Measurements from ENCODE around the gene PIGQ.

The PIGQ gene

DNA sequence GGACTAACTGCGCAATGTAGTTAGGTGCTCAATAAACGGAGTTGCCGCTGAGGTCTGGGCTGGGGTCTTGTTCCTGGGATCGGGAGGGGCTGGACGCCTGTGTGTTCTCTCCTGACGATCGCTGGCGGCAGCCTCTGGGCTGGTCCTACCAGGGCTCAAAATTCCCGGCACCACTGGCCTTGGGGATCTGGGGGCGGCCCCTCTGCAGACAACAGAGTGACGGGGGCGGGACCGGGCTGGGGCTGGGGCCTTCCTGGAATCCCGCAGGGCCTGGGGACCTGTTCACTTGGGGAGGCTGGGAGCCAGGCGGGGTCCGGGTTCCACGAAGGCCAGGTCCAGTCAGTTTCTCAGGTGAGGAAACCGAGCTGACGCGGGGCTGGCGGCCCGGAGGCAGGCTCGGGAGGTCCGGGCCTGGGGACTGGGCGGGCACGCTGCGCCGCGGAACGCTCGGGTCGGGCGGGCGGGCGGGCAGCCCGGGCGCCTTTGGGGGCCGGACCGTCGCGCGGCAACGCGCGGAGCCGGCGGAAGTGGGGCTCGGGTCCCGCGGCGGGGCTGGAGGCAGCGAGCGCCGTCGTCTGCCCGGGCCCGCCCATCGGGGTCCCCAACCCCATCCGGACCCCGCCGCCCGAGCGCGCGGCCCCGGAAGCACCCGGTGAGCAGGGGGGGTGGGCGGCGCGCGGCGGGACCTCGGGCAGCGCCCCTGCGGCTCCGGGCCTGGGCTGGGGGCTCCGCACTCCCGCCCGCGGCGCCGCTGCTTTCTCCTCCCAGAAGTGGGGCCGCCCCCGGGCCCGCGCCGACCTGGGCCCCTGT lies at the start of gene PIGQ:
Gene PIGQ, plus strand, starts transcription at position 524 of the 810 bp plus-strand sequence. CDS start 4,107 bp downstream, outside the sequence.
- peak; percentile 40 to 63 for DNase-seq (ENCODE audit: low read depth in 2 of 2)

- DNase-seq (ENCODE audit: low read depth in 2 of 2): no peak
Measured at GRCh38 chr16:520847-521246, 48.9 kb upstream of the PIGQ start.

- DNase-seq (ENCODE audit: low read depth in 2 of 2): no peak
Measured at GRCh38 chr16:521381-522210, 48.2 kb upstream of the PIGQ start.

DNA sequence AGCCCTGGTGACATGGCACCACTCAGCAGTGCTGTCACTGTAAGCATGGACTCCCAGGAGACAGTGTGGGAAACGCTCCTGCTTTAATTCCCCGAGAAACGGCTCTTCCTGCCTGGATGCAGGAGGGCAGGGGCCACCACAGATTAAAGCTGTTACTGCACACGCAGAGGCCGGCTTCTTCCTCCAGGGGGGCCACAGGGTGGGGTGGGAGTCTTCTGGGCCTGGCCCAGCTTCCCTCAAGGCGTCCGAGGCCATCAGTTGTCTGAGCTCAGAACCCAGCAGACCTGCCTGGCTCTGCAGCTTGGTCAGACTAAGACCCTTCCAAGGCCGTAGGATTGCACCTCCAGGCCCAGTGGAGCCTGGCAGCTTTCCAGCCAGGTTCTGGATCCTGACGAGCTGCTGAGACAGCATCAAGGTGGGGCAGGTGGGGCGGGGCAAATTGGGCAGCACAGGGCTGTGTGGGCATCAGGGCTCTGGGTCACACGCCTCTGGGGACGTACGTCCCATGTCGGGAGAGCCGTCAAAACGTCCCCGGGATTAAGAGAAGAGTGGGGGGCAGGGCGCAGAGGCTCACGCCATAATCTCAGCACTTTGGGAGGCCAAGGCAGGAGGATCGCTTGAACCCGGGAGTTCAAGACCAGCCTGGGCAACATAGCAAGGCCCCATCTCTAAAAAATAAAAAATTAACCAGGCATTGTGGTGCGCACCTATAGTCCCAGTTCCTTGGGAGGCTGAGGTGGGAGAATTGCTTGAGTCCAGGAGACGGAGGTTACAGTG lies 47.3 kb upstream of the PIGQ start:
- no peak for DNase-seq (ENCODE audit: low read depth in 2 of 2)

GRCh38 chr16:523097-523741 lies 46.5 kb upstream of the PIGQ start:
- no peak for DNase-seq (ENCODE audit: low read depth in 2 of 2)

DNA sequence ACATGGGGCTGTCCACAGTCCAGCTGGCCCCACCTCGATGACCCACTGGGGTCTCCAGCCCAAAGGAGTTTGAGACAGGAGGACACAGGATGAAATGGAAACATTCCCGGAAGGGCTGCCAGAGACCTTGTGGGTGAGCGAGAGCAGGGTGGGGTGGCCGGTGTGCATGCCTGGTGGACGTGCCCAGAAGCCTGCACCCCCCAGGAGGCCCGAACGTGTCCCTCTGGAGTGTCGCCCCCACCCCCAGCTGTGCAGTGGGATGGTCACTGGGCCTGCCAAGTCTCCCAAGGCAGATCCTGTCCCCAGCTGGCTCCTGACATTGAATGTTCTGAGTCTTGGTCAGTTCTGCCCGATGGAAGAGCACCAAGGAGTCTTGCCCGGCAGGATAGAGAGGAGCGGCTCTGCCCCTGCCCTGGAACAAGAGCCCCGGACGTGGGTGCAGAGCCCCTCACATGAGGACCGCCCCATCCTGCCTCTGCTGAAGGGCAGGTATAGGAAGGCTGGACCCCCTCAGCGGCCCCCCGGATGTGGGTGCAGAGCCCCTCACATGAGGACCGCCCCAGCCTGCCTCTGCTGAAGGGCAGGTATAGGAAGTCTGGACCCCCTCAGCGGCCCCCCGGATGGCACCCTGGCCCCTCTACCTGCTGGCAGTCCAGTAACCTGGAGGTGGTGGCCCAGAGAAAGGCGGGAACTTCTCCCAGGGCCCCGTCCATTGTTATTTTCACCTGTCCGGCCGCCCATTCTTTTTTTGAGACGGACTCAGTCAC lies 45.3 kb upstream of the PIGQ start:
- DNase-seq (ENCODE audit: low read depth in 2 of 2): no peak

GRCh38 chr16:525123-525519 lies 44.6 kb upstream of the PIGQ start:
- no peak for DNase-seq (ENCODE audit: low read depth in 2 of 2)

DNA sequence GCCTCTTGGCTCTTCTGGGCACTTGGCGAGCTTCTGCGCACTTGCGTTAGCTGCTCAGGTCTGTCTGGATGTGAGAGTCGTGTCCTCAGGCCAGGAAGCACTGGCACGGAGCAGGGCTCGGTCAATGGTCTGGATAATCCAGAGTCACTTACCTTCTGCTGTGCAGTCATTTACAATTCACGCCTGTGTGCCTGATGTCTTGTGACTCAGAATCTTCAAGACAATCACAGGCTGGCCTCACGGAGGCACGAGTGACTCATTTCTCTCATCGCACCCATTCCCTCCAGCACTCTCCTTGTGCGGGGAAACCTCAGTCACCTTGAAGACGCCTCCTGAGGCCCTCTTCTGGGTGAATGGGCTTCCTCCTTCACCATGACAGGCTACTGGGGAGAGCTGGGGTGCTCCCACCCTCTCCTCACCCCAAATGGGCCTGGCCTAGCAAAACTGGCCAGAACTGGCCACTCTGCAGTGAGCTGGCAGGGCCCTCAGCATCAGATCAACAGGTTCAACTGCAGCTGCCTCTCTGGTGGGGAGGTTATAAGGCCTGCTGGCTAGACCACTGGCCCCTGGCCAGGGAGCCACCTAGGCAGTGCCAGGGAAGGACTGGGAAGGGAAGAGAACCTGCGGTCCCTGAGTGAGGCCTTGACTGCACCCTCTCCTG lies 44.1 kb upstream of the PIGQ start:
- peak; percentile 49 to 68 for DNase-seq (ENCODE audit: low read depth in 2 of 2)

GRCh38 chr16:526181-527014 lies 43.4 kb upstream of the PIGQ start:
- DNase-seq (ENCODE audit: low read depth in 2 of 2): no peak

DNA sequence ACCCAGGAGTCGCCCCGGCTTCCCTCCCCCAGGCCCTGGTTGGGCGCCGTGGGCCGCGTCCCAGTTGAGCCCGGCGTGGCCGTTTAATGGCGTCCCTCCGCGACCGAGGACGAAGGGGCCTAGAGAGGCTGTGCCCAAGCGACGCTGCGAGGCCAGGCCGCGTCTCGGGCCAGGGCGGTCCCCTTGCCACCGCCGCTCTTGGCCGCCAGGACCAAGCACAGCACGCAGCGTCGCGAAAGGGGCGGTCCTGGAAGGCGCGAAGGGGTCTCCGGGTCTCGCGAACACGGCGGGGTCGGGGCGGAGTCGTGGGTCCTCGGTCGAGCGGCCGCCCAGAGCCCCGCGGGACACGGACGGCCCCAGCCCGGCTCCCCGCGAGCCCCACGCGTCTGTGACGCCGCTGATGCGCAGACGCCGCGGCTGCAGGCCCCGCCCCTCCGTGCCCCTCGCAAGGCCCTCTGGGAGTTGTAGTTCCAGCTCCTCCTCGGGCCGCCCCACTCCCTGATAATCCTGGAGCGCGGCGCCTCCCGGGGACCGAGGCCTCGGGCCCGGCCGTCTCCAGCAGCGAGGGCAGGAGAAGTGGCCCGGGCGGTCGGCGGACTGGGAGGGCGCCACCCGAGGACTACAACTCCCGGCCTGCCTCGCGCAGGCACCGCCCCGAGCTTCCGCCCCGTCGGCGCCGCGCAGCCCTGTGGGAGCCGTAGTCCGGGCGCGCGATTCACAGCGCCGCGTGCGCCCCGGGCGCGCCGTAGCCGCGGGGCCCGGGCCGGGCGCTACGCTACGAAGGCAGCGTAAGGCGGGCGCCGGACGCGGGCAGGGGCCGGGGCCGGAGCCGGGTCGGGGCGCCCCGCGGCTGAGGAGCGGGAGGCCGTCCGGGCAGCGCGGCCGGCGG lies 42.5 kb upstream of the PIGQ start, which contains the start of gene CAPN15:
Gene CAPN15, plus strand, starts transcription at position 698 of the 889 bp plus-strand sequence. CDS start 19,127 bp downstream, outside the sequence.
- peak; percentile 79 to 82 for DNase-seq (ENCODE audit: low read depth in 2 of 2)

DNA sequence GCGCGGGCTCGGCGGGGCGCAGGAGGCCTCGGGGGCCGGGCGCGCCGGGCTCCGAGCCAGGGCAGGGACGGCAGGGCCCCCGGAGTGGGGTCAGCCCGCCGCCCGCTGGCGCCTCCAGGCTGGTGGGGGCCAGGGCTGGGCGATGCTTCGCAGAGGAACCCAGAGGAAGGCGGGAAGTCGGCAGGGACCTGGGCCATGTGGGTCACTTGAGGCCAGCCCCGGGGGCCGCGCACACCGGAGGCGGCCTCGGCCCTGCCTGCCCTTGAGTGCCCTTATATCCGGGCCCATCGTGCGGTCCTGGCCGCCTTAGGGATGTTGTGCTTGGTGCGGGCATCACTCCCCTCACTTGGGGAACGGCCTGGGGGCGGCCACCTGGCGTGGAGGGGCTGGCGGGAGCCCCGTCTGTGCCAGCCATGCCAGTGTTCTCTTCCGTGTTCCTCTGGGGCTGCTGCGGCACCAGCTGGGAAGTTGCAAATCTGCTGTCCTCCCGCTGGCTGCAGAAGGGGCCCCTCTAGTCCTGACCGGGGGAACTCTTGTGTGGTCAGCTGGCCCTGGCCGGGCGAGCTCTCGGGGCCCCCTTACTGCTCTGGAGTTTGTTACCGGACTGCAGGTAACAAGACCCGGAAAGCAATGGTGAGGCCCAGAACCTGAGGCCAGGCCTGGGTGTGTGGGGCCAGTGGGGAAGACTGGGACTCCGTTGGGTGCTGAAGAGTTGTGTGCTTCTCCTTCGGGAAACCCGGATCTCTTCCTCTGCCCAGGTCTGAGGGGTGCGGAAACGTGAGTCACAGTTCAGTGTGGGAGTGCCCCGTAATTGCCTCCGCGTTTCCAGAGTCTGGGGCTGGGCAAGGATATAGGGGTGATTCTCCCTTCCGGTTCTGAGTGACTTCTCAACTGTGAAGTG lies 41.4 kb upstream of the PIGQ start:
- no peak for DNase-seq (ENCODE audit: low read depth in 2 of 2)

DNA sequence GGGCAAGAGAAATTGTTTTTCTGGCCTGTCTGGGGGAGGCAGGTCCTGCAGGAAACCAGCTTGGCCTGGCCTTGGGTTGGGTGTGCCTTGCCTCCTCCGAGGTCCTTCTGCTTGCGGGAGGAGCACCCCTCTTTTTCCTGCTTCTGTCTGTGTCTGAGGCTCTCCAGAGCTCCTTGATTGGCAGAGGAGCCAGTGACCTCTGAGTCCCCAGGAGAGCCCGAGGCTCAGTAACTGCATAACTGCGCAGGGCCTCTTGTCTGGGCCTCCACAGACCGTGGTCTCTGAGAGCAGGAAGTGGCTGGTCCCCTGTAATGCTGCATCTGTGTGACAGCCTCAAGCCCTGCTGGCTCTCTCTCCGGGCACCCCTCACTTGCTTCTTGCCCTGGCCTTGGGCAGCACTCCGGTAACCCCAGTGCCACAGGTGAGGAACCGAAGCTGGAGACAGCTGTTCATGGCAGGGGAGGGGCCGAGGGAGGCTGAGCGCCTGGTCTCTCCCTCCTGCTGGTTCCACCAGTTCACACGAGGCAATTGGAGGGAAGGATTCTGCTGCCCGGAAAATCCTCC lies 40.7 kb upstream of the PIGQ start:
- no peak for DNase-seq (ENCODE audit: low read depth in 2 of 2)

DNA sequence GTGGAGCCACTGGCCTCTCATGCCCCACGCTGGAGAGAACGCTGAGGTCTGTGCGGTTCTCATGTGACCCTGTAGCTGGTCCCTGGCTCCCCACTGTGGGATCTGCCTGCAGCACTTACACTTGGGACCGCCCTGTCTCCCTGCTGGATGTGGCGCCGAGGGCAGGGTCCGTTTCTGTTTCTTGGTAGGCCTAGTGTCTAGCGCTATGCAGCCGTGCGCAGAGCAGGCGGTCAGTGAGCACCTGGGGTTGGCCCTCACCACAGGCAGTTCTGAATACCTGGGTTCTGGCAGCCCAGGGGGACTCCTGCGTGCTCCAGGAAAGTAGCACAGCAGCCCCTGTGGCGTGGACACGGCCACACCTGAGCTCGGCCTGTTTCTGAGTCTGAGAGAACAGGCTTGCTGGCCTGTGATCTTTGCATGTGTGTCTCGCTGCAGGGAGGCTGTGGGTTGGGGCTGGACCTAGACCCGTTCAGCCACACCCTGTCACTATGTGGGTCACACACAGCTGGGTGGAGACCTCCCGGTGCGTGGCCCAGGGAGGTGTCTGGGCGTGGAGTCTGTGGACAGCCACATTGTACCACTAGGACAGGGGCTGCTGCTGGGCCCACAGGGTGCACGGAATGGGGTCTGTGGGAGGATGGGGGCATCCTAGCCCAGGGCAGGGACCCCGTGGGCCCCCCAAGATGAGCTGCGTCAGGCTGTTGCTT lies 39.5 kb upstream of the PIGQ start:
- no peak for DNase-seq (ENCODE audit: low read depth in 2 of 2)

DNA sequence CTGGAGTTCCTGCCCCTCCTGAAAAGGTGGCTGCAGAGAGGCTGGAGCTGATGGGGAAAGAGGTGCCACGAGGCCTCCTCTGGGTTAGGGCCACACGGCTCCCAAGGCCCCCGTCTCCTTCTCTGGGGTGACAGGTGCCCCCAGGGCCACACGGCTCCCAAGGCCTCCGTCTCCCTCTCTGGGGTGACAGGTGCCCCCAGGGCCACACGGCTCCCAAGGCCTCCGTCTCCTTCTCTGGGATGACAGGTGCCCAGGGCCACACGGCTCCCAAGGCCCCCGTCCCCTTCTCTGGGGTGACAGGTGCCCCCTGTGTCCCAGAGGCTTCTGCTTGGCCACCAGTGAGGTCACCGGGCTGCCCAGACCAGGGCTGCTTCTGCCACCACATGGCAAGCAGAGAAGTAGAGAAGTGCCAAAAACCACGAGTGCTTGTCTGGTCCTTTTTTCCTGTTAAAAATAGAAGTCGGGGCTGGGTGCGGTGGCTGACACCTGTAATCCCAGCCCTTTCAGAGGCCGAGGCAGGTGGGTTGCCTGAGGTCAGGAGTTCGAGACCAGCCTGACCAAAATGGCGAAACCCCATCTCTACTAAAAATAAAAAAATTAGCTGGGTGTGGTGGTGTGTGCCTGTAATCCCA lies 38.2 kb upstream of the PIGQ start:
- no peak for DNase-seq (ENCODE audit: low read depth in 2 of 2)

- DNase-seq (ENCODE audit: low read depth in 2 of 2): no peak
Measured at GRCh38 chr16:533391-534123, 36.2 kb upstream of the PIGQ start.
